Fibroblast of pulmonary artery (primary cell): ENCODE results near the gene SAYSD1.

Source experiments
- DNase-seq: peaks from one replicate; pipeline ENCODE4 v3.0.0-alpha.2; 2010; ENCODE audit warnings: low read depth
- H3K4me3 ChIP-seq: replicated peaks from 2 replicates; pipeline ENCODE4 v1.5.1; 2011; ENCODE audit warnings: low read depth, mild to moderate bottlenecking, control low read depth, low read length, moderate library complexity
- TF ChIP-seq, protein P1 (sequence below): IDR thresholded peaks from 2 replicates; pipeline ENCODE4 v1.5.1; 2011; ENCODE audit warnings: mild to moderate bottlenecking, control low read depth, low read length, inconsistent platforms; ENCODE audit errors: missing control alignments

Gene SAYSD1

GRCh38 chr6:39088331-39088730 is 26.7 kb downstream of the SAYSD1 start:
- H3K4me3 ChIP-seq: no peak overlapping the region
- TF ChIP-seq, protein P1, sequence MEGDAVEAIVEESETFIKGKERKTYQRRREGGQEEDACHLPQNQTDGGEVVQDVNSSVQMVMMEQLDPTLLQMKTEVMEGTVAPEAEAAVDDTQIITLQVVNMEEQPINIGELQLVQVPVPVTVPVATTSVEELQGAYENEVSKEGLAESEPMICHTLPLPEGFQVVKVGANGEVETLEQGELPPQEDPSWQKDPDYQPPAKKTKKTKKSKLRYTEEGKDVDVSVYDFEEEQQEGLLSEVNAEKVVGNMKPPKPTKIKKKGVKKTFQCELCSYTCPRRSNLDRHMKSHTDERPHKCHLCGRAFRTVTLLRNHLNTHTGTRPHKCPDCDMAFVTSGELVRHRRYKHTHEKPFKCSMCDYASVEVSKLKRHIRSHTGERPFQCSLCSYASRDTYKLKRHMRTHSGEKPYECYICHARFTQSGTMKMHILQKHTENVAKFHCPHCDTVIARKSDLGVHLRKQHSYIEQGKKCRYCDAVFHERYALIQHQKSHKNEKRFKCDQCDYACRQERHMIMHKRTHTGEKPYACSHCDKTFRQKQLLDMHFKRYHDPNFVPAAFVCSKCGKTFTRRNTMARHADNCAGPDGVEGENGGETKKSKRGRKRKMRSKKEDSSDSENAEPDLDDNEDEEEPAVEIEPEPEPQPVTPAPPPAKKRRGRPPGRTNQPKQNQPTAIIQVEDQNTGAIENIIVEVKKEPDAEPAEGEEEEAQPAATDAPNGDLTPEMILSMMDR: peak; percentile 62
- peak; percentile 74 for DNase-seq

- H3K4me3 ChIP-seq: no peak overlapping the region
- DNase-seq: no peak
- TF ChIP-seq, protein P1: no peak
Observed at GRCh38 chr6:39087197-39087596, 27.8 kb downstream of the SAYSD1 start.

- no peak for DNase-seq
- no peak overlapping the region for H3K4me3 ChIP-seq
- TF ChIP-seq, protein P1: no peak
Observed at GRCh38 chr6:39086711-39087110, 28.3 kb downstream of the SAYSD1 start.

- no peak for DNase-seq
- H3K4me3 ChIP-seq: no peak overlapping the region
- TF ChIP-seq, protein P1: no peak
Observed at GRCh38 chr6:39086294-39086693, 28.7 kb downstream of the SAYSD1 start.

- no peak overlapping the region for H3K4me3 ChIP-seq
- DNase-seq: no peak
- TF ChIP-seq, protein P1: no peak
Observed at GRCh38 chr6:39085129-39085797, 29.7 kb downstream of the SAYSD1 start.

GRCh38 chr6:39084506-39084905 is 30.5 kb downstream of the SAYSD1 start:
- no peak overlapping the region for H3K4me3 ChIP-seq
- TF ChIP-seq, protein P1: no peak
- DNase-seq: no peak

- TF ChIP-seq, protein P1: no peak
- no peak for DNase-seq
Observed at GRCh38 chr6:39083231-39083634, 31.8 kb downstream of the SAYSD1 start.

More at GRCh38 chr6:39083231-39083634, 31.8 kb downstream of the SAYSD1 start:
- no peak overlapping the region for H3K4me3 ChIP-seq
